ENCODE results near the gene TNKS2. TPM values are rescaled to one million over a fixed set of nuclear protein-coding genes. Genes with fewer than 3 reads are reported as not detected.

The TNKS2 gene
- total and polyA plus RNA-seq, 2 of the 13 experiments (the other 11 are each of a cell fraction or from before 2014, with no cell fraction given) = 15.2 to 19.4 TPM

DNA sequence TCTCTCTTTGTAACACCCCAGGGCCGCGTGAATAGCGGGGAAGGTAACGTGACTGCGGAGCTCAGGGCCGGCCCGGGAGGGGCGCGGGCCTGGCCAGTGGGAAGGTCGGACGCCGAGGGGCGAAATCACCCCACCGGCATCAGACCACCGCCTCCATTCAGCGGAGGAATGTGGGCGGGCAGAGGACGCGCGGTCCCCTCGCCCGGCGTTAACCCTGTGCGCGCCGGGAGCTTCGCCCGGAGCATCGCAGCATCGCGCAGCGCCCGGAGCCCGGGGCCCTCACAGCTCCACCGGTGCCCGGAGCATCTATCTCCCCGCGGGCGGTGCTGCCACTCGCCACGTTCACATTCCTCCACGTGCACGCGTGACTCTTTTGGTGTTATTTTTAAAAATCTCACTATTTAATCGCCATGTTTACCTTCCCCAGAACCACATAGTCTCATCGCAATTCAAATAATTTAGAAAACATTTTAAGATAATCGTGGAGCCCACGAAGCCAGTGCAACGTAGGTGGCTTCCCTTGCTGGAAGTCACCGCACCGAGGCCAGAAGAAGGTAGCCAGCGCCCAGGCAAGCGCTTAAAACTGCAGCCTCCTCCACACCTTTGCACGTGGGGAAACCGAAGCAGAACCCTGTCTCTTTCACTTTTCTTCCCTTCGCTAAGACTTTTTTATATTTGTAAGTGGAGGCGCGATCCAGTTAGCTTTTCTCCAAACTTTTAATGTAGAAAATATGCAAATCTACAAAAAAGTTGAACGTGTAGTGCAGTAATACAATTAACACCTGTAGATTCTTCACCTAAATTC, 89.2 kb downstream of the TNKS2 start (continued):
- TF ChIP-seq, protein P1, sequence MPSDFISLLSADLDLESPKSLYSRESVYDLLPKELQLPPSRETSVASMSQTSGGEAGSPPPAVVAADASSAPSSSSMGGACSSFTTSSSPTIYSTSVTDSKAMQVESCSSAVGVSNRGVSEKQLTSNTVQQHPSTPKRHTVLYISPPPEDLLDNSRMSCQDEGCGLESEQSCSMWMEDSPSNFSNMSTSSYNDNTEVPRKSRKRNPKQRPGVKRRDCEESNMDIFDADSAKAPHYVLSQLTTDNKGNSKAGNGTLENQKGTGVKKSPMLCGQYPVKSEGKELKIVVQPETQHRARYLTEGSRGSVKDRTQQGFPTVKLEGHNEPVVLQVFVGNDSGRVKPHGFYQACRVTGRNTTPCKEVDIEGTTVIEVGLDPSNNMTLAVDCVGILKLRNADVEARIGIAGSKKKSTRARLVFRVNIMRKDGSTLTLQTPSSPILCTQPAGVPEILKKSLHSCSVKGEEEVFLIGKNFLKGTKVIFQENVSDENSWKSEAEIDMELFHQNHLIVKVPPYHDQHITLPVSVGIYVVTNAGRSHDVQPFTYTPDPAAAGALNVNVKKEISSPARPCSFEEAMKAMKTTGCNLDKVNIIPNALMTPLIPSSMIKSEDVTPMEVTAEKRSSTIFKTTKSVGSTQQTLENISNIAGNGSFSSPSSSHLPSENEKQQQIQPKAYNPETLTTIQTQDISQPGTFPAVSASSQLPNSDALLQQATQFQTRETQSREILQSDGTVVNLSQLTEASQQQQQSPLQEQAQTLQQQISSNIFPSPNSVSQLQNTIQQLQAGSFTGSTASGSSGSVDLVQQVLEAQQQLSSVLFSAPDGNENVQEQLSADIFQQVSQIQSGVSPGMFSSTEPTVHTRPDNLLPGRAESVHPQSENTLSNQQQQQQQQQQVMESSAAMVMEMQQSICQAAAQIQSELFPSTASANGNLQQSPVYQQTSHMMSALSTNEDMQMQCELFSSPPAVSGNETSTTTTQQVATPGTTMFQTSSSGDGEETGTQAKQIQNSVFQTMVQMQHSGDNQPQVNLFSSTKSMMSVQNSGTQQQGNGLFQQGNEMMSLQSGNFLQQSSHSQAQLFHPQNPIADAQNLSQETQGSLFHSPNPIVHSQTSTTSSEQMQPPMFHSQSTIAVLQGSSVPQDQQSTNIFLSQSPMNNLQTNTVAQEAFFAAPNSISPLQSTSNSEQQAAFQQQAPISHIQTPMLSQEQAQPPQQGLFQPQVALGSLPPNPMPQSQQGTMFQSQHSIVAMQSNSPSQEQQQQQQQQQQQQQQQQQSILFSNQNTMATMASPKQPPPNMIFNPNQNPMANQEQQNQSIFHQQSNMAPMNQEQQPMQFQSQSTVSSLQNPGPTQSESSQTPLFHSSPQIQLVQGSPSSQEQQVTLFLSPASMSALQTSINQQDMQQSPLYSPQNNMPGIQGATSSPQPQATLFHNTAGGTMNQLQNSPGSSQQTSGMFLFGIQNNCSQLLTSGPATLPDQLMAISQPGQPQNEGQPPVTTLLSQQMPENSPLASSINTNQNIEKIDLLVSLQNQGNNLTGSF (CRISPR knock-in tag; IDR thresholded peaks at IDR 0.05) = peak; percentile 75
- TF ChIP-seq, protein P2, sequence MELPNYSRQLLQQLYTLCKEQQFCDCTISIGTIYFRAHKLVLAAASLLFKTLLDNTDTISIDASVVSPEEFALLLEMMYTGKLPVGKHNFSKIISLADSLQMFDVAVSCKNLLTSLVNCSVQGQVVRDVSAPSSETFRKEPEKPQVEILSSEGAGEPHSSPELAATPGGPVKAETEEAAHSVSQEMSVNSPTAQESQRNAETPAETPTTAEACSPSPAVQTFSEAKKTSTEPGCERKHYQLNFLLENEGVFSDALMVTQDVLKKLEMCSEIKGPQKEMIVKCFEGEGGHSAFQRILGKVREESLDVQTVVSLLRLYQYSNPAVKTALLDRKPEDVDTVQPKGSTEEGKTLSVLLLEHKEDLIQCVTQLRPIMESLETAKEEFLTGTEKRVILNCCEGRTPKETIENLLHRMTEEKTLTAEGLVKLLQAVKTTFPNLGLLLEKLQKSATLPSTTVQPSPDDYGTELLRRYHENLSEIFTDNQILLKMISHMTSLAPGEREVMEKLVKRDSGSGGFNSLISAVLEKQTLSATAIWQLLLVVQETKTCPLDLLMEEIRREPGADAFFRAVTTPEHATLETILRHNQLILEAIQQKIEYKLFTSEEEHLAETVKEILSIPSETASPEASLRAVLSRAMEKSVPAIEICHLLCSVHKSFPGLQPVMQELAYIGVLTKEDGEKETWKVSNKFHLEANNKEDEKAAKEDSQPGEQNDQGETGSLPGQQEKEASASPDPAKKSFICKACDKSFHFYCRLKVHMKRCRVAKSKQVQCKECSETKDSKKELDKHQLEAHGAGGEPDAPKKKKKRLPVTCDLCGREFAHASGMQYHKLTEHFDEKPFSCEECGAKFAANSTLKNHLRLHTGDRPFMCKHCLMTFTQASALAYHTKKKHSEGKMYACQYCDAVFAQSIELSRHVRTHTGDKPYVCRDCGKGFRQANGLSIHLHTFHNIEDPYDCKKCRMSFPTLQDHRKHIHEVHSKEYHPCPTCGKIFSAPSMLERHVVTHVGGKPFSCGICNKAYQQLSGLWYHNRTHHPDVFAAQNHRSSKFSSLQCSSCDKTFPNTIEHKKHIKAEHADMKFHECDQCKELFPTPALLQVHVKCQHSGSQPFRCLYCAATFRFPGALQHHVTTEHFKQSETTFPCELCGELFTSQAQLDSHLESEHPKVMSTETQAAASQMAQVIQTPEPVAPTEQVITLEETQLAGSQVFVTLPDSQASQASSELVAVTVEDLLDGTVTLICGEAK (IDR thresholded peaks at IDR 0.05) = no peak
- TF ChIP-seq, protein P2 (CRISPR knock-in tag; IDR thresholded peaks at IDR 0.05) = peak; percentile 61
- peak; percentile 93; the same call in 1 of the 2 replicates for TF ChIP-seq EEA1 (CRISPR knock-in tag; IDR thresholded peaks at IDR 0.05; ENCODE audit: borderline replicate concordance)
- TF ChIP-seq ZMYM4 (CRISPR knock-in tag; IDR thresholded peaks at IDR 0.05) = peak; percentile 90
- TF ChIP-seq ZC3H13 (CRISPR knock-in tag; IDR thresholded peaks at IDR 0.05) = 0 out of 2 replicates have a peak, but pooled peaks have one; percentile 35
- 0 out of 2 replicates have a peak, but pooled peaks have one; percentile 40 for TF ChIP-seq ZNF484 (CRISPR knock-in tag; IDR thresholded peaks at IDR 0.05; ENCODE audit: borderline replicate concordance, low read depth)
- peak; percentile 51; the same call in 1 of the 2 replicates for TF ChIP-seq ZNF788 (CRISPR knock-in tag; IDR thresholded peaks at IDR 0.05; ENCODE audit: borderline replicate concordance)
- TF ChIP-seq ZNF501 (CRISPR knock-in tag; IDR thresholded peaks at IDR 0.05) = peak; percentile 52; the same call in 1 of the 2 replicates
- TF ChIP-seq ZNF274 (CRISPR knock-in tag; IDR thresholded peaks at IDR 0.05) = peak; percentile 56; the same call in 1 of the 2 replicates
- peak; percentile 42 for TF ChIP-seq TFDP2 (CRISPR knock-in tag; IDR thresholded peaks at IDR 0.05)
- TF ChIP-seq NR2F1 (CRISPR knock-in tag; IDR thresholded peaks at IDR 0.05) = no peak
